Measurements from ENCODE around the gene GH2. TPM values are rescaled to one million over a fixed set of nuclear protein-coding genes. Genes with fewer than 3 reads are reported as not detected.
"Not testable (repeated sequence)": the region's sequence is repeated elsewhere in the genome, so short reads cannot be mapped to it uniquely, and the experiment has no call there.

The GH2 gene
- total and polyA plus RNA-seq, 8 donors, result 0.26 TPM; not detected in 7

- DNase-seq; H3K36me3 ChIP-seq; H3K27ac ChIP-seq; H3K4me3 ChIP-seq; H3K27me3 ChIP-seq; intact Hi-C loops (cut with DNase I); H3K9me3 ChIP-seq; H3K4me1 ChIP-seq: not testable (repeated sequence)
- ATAC-seq, result peak; percentile 71
- TF ChIP-seq CTCF (IDR thresholded peaks at IDR 0.05), result peak in 1 of 2 donors; percentile 47
Measured at GRCh38 chr17:63903787-63904201, 22.1 kb upstream of the GH2 start.

GRCh38 chr17:63901971-63902370, 20.2 kb upstream of the GH2 start:
- ATAC-seq; H3K9me3 ChIP-seq; H3K4me1 ChIP-seq; H3K27ac ChIP-seq; intact Hi-C loops (cut with DNase I); H3K27me3 ChIP-seq; H3K36me3 ChIP-seq; H3K4me3 ChIP-seq; DNase-seq: not testable (repeated sequence)

GRCh38 chr17:63898899-63899798, 17.4 kb upstream of the GH2 start:
- H3K4me3 ChIP-seq, result not testable (repeated sequence)

GRCh38 chr17:63896524-63897354, 15.0 kb upstream of the GH2 start, which contains the start of gene CSH1:
CSH1 (minus strand) TSS chr17:63896574; CDS start chr17:63896511, 63 bp downstream.
- H3K27ac ChIP-seq; H3K4me1 ChIP-seq; H3K36me3 ChIP-seq; H3K4me3 ChIP-seq; H3K9me3 ChIP-seq; DNase-seq; ATAC-seq; intact Hi-C loops (cut with DNase I); H3K27me3 ChIP-seq: not testable (repeated sequence)

More at GRCh38 chr17:63898899-63899798, 17.4 kb upstream of the GH2 start:
- H3K27ac ChIP-seq; H3K27me3 ChIP-seq; H3K36me3 ChIP-seq; DNase-seq; H3K9me3 ChIP-seq; ATAC-seq; intact Hi-C loops (cut with DNase I); H3K4me1 ChIP-seq: not testable (repeated sequence)

GRCh38 chr17:63894821-63895220, 13.1 kb upstream of the GH2 start:
- ATAC-seq; H3K9me3 ChIP-seq; H3K36me3 ChIP-seq; DNase-seq; intact Hi-C loops (cut with DNase I); H3K4me3 ChIP-seq; H3K4me1 ChIP-seq; H3K27me3 ChIP-seq; H3K27ac ChIP-seq: not testable (repeated sequence)

- H3K4me3 ChIP-seq; H3K27me3 ChIP-seq; ATAC-seq; intact Hi-C loops (cut with DNase I); H3K9me3 ChIP-seq; H3K4me1 ChIP-seq; DNase-seq; H3K27ac ChIP-seq; H3K36me3 ChIP-seq: not testable (repeated sequence)
Measured at GRCh38 chr17:63894021-63894420, 12.3 kb upstream of the GH2 start.

- DNase-seq; H3K36me3 ChIP-seq; H3K4me3 ChIP-seq; H3K27ac ChIP-seq; H3K27me3 ChIP-seq; H3K9me3 ChIP-seq; ATAC-seq; H3K4me1 ChIP-seq; intact Hi-C loops (cut with DNase I): not testable (repeated sequence)
Measured at GRCh38 chr17:63892316-63893037, 10.7 kb upstream of the GH2 start.

All from left lung (tissue), 10 donors.